K562 (cell line): ENCODE data around the gene IFNG-AS1.

ENCODE experiments used
- HDGF ChIP-seq: fragments of 450-650 bp; IDR thresholded peaks from 2 replicates; pipeline ENCODE4 v1.6.1; 2016
- KAT7 ChIP-seq: sonication (generic); formaldehyde crosslinking; IDR thresholded peaks from 2 replicates; pipeline ENCODE4 v1.8.0; 2022; ENCODE audit warnings: missing genetic modification reagents, mild to moderate bottlenecking, borderline replicate concordance
- MYC ChIP-seq, 2 experiments: fragments of 250-450 bp in 1 of 2; sonication (Bioruptor Pico) in 1 of 2; IDR thresholded peaks; 2 replicates each; pipeline versions ENCODE4 v1.5.1 to v1.6.1; 2012 to 2021; ENCODE audit warnings: low read depth in 2 of 2, borderline replicate concordance in 1 of 2, improper control_type of control experiment in 1 of 2, low read length in 1 of 2, mild to moderate bottlenecking in 1 of 2, moderate library complexity in 1 of 2
- NR2C2 ChIP-seq, 2 experiments: fragments of 200-800 bp in 1 of 2; sonication (Bioruptor generic) in 1 of 2; sonication (generic) in 1 of 2; formaldehyde crosslinking in 1 of 2; IDR thresholded peaks; 2 replicates each; pipeline versions ENCODE4 v1.6.1 to v1.8.0; 2016 to 2022; ENCODE audit warnings: mild to moderate bottlenecking in 1 of 2, missing compliant biosample characterization in 1 of 2, missing genetic modification characterization in 1 of 2, missing genetic modification reagents in 1 of 2
- POLR2A ChIP-seq: fragments of 450-650 bp; conservative IDR thresholded peaks from 2 replicates; pipeline ENCODE4 v1.6.1; 2016
- ZBTB1 ChIP-seq: sonication (generic); formaldehyde crosslinking; IDR thresholded peaks from 2 replicates; pipeline ENCODE4 v1.8.1; 2023; ENCODE audit warnings: missing genetic modification reagents, low read depth, mild to moderate bottlenecking, borderline replicate concordance
- ZBTB33 ChIP-seq: sonication (generic); formaldehyde crosslinking; IDR thresholded peaks from 2 replicates; pipeline ENCODE4 v1.8.1; 2023; ENCODE audit warnings: mild to moderate bottlenecking, missing genetic modification reagents
- ZNF253 ChIP-seq: fragments of 250-450 bp; sonication (Bioruptor Pico); conservative IDR thresholded peaks from 2 replicates; pipeline ENCODE4 v1.6.1; 2021; ENCODE audit warnings: mild to moderate bottlenecking
- TF ChIP-seq, protein P1 (sequence below): sonication (generic); formaldehyde crosslinking; IDR thresholded peaks from 2 replicates; pipeline ENCODE4 v1.9.0; 2022; ENCODE audit warnings: mild to moderate bottlenecking, missing genetic modification reagents

DNA sequence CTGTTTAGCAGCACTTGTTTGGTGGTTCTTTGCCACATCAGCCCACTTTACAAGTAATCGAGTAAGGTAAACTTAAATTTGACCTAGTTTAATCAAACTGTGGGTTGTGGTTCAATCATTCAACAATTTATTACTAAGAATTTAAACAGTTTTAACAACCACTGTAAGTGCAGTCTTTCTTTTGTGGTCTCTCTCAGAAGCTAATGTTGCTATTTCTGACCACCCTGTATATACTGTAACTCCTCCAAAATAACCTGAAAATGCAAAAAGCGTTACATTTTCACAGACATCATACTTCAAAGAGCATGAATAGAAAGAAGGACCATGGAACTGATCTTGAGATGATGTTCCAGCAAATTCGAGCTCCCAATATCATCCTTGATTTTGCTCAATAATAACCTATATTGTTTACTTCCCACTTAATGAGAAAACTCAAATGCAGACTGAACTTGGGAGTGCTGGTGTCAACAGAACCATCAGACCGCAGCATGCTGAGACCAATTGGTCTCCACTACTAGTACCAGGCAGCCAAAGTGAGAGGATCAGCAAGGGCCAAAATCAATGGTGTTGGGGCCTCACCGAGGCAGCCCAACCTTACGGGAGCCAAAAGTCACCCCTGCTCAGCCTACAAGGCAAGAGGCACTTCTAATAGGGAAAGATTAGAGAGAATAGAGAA, 22.1 kb downstream of the IFNG-AS1 start:
- TF ChIP-seq ZNF253 (no peak), ZBTB33 (CRISPR knock-in tag) (no peak), POLR2A (no peak), ZBTB1 (no peak), NR2C2 (CRISPR knock-in tag; IDR thresholded peaks at IDR 0.05) (no peak), NR2C2 (tag; IDR thresholded peaks at IDR 0.05) (no peak), HDGF (no peak), KAT7 (CRISPR knock-in tag) (no peak), MYC (IDR thresholded peaks at IDR 0.05; ENCODE audit: low read depth, low read length) (no peak), MYC (CRISPR knock-in tag; IDR thresholded peaks at IDR 0.05; ENCODE audit: borderline replicate concordance, low read depth) (no peak)
- TF ChIP-seq, protein P1, sequence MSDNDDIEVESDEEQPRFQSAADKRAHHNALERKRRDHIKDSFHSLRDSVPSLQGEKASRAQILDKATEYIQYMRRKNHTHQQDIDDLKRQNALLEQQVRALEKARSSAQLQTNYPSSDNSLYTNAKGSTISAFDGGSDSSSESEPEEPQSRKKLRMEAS (CRISPR knock-in tag) = no peak
